HepG2 (cell line): ENCODE measurements around the gene RABEPK. TPM values are rescaled to one million over a fixed set of nuclear protein-coding genes. Genes with fewer than 3 reads are reported as not detected.

Source experiments
- CREM ChIP-seq, 2 experiments: sonication (generic) in 1 of 2; formaldehyde crosslinking in 1 of 2; IDR thresholded peaks; 2 replicates each; pipeline versions ENCODE4 v1.4.0 to v1.6.1; 2016 to 2020; ENCODE audit warnings: antibody characterized with exemption in 1 of 2, mild to moderate bottlenecking in 1 of 2, missing genetic modification reagents in 1 of 2
- FOXM1 ChIP-seq: sonication (generic); formaldehyde crosslinking; IDR thresholded peaks from 2 replicates; pipeline ENCODE4 v1.5.0; 2020; ENCODE audit warnings: missing genetic modification reagents
- HMG20A ChIP-seq: IDR thresholded peaks from 2 replicates; pipeline ENCODE4 v1.6.1; 2016; ENCODE audit warnings: borderline replicate concordance
- IKZF4 ChIP-seq: sonication (generic); formaldehyde crosslinking; IDR thresholded peaks from 2 replicates; pipeline ENCODE4 v1.5.1; 2020; ENCODE audit warnings: borderline replicate concordance, mild to moderate bottlenecking, low read depth, missing genetic modification reagents; ENCODE audit errors: not compliant biosample characterization
- KAT2B ChIP-seq: fragments of 150-350 bp; IDR thresholded peaks from 2 replicates; pipeline ENCODE4 v1.6.1; 2014; ENCODE audit warnings: low read depth, low read length, borderline replicate concordance
- KAT8 ChIP-seq: IDR thresholded peaks from 2 replicates; pipeline ENCODE4 v1.6.1; 2016; ENCODE audit warnings: missing genetic modification reagents, missing compliant biosample characterization
- MTF2 ChIP-seq: sonication (generic); formaldehyde crosslinking; IDR thresholded peaks from 2 replicates; pipeline ENCODE4 v1.5.0; 2020; ENCODE audit warnings: missing genetic modification reagents, borderline replicate concordance
- ZFP36L2 ChIP-seq: sonication (generic); formaldehyde crosslinking; IDR thresholded peaks from 2 replicates; pipeline ENCODE4 v1.4.0; 2020; ENCODE audit warnings: missing genetic modification reagents
- ZNF160 ChIP-seq: sonication (generic); formaldehyde crosslinking; IDR thresholded peaks from 2 replicates; pipeline ENCODE4 v1.8.0; 2022; ENCODE audit warnings: mild to moderate bottlenecking, inconsistent platforms, missing genetic modification reagents
- ZNF33A ChIP-seq: sonication (generic); formaldehyde crosslinking; IDR thresholded peaks from 2 replicates; pipeline ENCODE4 v1.5.1; 2020; ENCODE audit warnings: missing genetic modification reagents, mild to moderate bottlenecking, moderate library complexity, borderline replicate concordance
- ZNF746 ChIP-seq: sonication (generic); formaldehyde crosslinking; IDR thresholded peaks from 2 replicates; pipeline ENCODE4 v1.8.0; 2022; ENCODE audit warnings: mild to moderate bottlenecking, missing genetic modification reagents
- polyA plus RNA-seq, 8 experiments: library from polyadenylated mRNA; depleted of rRNA in 3 of 8; stranded (reverse) in 7 of 8; unstranded in 1 of 8; fragments of >200 nt; fragmentation: Illumina TruSeq in 4 of 8; extraction: Trizol in 4 of 8; gene quantifications; 2 replicates each; pipeline versions ENCODE4 v1.2.1 to v1.2.3, GENCODE V29; 2011 to 2016; ENCODE audit warnings: low read depth in 4 of 8, missing spikeins in 1 of 8, mixed read lengths in 1 of 8; ENCODE audit not compliant: insufficient read depth in 1 of 8
- total RNA-seq, 5 experiments: library from RNA; depleted of rRNA; stranded (reverse); fragments of >200 nt; fragmentation: Illumina TruSeq; extraction: Trizol; gene quantifications; 2 replicates each; pipeline ENCODE4 v1.2.3, GENCODE V29; 2016; ENCODE audit warnings: low read depth in 1 of 5
- TF ChIP-seq, protein P1 (sequence below): sonication (generic); formaldehyde crosslinking; IDR thresholded peaks from 2 replicates; pipeline ENCODE4 v1.5.0; 2020; ENCODE audit warnings: mild to moderate bottlenecking, missing genetic modification reagents
- TF ChIP-seq, protein P2 (sequence below): IDR thresholded peaks from 2 replicates; pipeline ENCODE4 v1.6.1; 2016; ENCODE audit warnings: missing biosample characterization, missing genetic modification reagents, low read depth
- TF ChIP-seq, protein P3 (sequence below): sonication (generic); formaldehyde crosslinking; IDR thresholded peaks from 2 replicates; pipeline ENCODE4 v1.5.1; 2020; ENCODE audit warnings: mild to moderate bottlenecking, missing genetic modification reagents, moderate library complexity
- TF ChIP-seq, protein P4 (sequence below): sonication (generic); formaldehyde crosslinking; conservative IDR thresholded peaks from 2 replicates; pipeline ENCODE4 v1.4.0; 2020; ENCODE audit warnings: mild to moderate bottlenecking, missing genetic modification reagents, moderate library complexity
- TF ChIP-seq, protein P5 (sequence below): sonication (generic); formaldehyde crosslinking; IDR thresholded peaks from 2 replicates; pipeline ENCODE4 v1.8.1; 2023; ENCODE audit warnings: mild to moderate bottlenecking, inconsistent platforms, moderate library complexity, missing genetic modification reagents, borderline replicate concordance

The RABEPK gene
- total and polyA plus RNA-seq, 2 of the 13 experiments (the other 11 are each of a cell fraction or from before 2014, with no cell fraction given), result 75.5 to 90.0 TPM

DNA sequence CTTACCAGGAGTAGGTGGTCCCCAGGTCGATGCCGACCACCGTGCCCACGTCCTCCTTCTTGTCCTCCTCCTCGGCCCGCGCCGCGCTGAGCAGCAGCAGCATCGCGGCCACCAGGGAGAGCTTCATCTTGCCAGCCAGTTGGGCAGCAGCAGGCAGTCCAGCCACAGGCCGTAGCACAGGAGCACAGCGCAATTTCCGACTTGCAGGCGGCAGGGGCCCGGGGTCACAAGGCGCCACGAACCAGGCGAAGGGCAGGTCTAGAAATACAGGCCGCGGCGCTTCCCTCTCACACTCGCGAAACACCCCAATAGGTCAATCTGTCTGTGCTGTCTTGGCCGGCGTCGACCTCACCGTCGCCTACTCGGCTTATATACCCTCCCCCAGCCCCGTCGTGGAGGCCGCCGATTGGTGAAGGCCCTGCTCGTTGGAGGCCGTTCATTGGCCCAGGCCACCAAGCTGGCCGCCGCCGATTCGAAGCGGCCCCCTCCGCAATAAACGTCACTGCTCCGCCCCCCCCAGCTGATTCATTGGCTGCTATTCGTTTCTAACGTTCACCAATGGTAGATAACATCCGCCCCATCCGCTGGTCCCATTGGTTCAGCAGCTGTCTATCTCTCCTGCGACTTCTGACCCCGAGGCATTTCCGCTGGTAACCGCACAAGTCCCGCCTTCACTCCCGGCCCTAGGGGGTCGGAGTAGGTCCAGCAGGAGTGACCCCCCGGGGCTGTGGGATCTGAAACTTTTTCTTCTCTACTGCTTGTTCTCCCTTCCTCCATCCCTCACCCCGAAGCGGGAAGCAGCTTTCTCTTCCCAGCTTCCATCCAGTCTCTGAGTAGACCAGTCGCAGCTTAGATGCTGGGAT lies 40.9 kb downstream of the RABEPK start, which contains the start of gene HSPA5 (continued):
- TF ChIP-seq IKZF4 (CRISPR knock-in tag) (peak; percentile 56), KAT8 (CRISPR knock-in tag) (peak; percentile 78), KAT2B (no peak), ZNF746 (CRISPR knock-in tag) (no peak), ZNF33A (peak; percentile 91; the same call in 1 of the 2 replicates), HMG20A (CRISPR knock-in tag) (no peak), CREM (IDR thresholded peaks at IDR 0.05) (peak; percentile 97), CREM (CRISPR knock-in tag; IDR thresholded peaks at IDR 0.05) (no peak), MTF2 (CRISPR knock-in tag) (no peak), FOXM1 (no peak), ZFP36L2 (CRISPR knock-in tag) (no peak), ZNF160 (no peak)
- TF ChIP-seq, protein P1, sequence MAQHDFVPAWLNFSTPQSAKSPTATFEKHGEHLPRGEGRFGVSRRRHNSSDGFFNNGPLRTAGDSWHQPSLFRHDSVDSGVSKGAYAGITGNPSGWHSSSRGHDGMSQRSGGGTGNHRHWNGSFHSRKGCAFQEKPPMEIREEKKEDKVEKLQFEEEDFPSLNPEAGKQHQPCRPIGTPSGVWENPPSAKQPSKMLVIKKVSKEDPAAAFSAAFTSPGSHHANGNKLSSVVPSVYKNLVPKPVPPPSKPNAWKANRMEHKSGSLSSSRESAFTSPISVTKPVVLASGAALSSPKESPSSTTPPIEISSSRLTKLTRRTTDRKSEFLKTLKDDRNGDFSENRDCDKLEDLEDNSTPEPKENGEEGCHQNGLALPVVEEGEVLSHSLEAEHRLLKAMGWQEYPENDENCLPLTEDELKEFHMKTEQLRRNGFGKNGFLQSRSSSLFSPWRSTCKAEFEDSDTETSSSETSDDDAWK, result no peak
- TF ChIP-seq, protein P2, sequence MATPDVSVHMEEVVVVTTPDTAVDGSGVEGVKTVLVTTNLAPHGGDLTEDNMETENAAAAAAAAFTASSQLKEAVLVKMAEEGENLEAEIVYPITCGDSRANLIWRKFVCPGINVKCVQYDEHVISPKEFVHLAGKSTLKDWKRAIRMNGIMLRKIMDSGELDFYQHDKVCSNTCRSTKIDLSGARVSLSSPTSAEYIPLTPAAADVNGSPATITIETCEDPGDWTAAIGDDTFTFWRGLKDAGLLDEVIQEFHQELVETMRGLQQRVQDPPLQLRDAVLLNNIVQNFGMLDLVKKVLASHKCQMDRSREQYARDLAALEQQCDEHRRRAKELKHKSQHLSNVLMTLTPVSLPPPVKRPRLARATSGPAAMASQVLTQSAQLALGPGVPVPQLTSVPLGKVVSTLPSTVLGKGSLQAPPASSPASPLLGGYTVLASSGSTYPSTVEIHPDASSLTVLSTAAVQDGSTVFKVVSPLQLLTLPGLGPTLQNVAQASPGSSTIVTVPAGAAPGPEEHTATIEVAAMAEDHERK (CRISPR knock-in tag), result no peak
- TF ChIP-seq, protein P3, sequence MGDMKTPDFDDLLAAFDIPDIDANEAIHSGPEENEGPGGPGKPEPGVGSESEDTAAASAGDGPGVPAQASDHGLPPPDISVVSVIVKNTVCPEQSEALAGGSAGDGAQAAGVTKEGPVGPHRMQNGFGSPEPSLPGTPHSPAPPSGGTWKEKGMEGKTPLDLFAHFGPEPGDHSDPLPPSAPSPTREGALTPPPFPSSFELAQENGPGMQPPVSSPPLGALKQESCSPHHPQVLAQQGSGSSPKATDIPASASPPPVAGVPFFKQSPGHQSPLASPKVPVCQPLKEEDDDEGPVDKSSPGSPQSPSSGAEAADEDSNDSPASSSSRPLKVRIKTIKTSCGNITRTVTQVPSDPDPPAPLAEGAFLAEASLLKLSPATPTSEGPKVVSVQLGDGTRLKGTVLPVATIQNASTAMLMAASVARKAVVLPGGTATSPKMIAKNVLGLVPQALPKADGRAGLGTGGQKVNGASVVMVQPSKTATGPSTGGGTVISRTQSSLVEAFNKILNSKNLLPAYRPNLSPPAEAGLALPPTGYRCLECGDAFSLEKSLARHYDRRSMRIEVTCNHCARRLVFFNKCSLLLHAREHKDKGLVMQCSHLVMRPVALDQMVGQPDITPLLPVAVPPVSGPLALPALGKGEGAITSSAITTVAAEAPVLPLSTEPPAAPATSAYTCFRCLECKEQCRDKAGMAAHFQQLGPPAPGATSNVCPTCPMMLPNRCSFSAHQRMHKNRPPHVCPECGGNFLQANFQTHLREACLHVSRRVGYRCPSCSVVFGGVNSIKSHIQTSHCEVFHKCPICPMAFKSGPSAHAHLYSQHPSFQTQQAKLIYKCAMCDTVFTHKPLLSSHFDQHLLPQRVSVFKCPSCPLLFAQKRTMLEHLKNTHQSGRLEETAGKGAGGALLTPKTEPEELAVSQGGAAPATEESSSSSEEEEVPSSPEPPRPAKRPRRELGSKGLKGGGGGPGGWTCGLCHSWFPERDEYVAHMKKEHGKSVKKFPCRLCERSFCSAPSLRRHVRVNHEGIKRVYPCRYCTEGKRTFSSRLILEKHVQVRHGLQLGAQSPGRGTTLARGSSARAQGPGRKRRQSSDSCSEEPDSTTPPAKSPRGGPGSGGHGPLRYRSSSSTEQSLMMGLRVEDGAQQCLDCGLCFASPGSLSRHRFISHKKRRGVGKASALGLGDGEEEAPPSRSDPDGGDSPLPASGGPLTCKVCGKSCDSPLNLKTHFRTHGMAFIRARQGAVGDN, result peak; percentile 91
- TF ChIP-seq, protein P4, sequence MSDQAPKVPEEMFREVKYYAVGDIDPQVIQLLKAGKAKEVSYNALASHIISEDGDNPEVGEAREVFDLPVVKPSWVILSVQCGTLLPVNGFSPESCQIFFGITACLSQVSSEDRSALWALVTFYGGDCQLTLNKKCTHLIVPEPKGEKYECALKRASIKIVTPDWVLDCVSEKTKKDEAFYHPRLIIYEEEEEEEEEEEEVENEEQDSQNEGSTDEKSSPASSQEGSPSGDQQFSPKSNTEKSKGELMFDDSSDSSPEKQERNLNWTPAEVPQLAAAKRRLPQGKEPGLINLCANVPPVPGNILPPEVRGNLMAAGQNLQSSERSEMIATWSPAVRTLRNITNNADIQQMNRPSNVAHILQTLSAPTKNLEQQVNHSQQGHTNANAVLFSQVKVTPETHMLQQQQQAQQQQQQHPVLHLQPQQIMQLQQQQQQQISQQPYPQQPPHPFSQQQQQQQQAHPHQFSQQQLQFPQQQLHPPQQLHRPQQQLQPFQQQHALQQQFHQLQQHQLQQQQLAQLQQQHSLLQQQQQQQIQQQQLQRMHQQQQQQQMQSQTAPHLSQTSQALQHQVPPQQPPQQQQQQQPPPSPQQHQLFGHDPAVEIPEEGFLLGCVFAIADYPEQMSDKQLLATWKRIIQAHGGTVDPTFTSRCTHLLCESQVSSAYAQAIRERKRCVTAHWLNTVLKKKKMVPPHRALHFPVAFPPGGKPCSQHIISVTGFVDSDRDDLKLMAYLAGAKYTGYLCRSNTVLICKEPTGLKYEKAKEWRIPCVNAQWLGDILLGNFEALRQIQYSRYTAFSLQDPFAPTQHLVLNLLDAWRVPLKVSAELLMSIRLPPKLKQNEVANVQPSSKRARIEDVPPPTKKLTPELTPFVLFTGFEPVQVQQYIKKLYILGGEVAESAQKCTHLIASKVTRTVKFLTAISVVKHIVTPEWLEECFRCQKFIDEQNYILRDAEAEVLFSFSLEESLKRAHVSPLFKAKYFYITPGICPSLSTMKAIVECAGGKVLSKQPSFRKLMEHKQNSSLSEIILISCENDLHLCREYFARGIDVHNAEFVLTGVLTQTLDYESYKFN (CRISPR knock-in tag), result 0 out of 2 replicates have a peak, but pooled peaks have one; percentile 6
- TF ChIP-seq, protein P5, sequence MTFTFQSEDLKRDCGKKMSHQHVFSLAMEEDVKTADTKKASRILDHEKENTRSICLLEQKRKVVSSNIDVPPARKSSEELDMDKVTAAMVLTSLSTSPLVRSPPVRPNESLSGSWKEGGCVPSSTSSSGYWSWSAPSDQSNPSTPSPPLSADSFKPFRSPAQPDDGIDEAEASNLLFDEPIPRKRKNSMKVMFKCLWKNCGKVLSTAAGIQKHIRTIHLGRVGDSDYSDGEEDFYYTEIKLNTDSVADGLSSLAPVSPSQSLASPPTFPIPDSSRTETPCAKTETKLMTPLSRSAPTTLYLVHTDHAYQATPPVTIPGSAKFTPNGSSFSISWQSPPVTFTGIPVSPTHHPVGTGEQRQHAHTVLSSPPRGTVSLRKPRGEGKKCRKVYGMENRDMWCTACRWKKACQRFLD, result peak; percentile 39; the same call in 1 of the 2 replicates
